ENCODE data around the gene ZNF785. TPM values are rescaled to one million over a fixed set of nuclear protein-coding genes. Genes with fewer than 3 reads are reported as not detected.

The ZNF785 gene
- polyA plus RNA-seq, 3 donors = 0.67 to 9.0 (median 1.1) TPM

DNA sequence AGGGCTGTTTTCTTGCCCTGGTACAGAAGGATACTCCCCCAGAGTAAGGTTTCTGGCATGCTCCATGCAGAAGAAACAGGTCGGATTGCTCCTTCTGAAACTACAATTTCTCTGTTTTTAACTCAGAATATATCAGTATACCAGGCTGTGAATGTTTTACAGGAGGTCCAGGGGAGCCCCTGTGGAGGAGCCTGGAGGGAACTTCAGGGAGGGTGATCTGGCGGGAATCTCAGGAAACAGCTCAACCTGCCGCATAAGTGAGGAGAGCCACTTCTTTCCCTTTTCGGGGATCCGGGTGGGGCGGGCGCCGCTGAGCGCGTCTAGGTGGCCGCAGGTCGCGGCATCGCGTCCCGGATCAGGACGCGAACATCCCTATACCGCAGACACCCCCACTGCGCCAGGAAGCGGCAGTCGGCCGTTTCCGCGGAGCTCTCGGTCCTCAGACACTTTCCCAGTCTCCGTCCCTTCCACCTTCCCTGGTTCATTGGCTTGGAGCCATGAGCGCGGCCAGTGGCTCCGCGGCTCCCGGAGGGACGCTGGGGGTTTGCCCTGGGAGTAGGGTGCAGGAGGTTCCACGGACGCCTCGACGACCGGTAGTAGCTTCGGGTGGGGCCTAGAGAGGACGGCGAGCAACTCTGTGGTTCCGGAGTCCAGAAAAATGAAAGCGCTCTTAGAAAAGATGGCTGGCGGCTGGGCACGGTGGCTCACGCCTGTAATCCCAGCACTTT lies 24.2 kb downstream of the ZNF785 start:
- H3K36me3 Mint-ChIP-seq = peaks cover 1 to 2% of the 10 kb centered on the region in 2 donors
- H3K4me2 ChIP-seq (replicated peaks; ENCODE audit: extremely low read depth, low read length, poor library complexity, severe bottlenecking) = peak overlapping the region; percentile 84
- peaks cover 18% of the 10 kb centered on the region for H3K79me2 ChIP-seq (ENCODE audit: insufficient read depth, low read length)
- H3K9me3 Mint-ChIP-seq = no peaks in the 10 kb centered on the region
- H3K27me3 Mint-ChIP-seq (ENCODE audit: low read depth in 3 of 3) = peaks cover 2 to 5% (median 5%) of the 10 kb centered on the region in 3 donors
- peak in 2 of 3 donors; percentile 26 to 40 for DNase-seq
- H3K27ac ChIP-seq (ENCODE audit: low read depth in 1 of 2, low read length in 2 of 2) = peak overlapping the region; percentile 71 to 85
- no peaks in the 10 kb centered on the region for H3K9me3 ChIP-seq (replicated peaks in 1 of 2; ENCODE audit: control insufficient read depth in 1 of 2, insufficient read depth in 1 of 2, low read length in 2 of 2)
- H3K4me3 ChIP-seq (replicated peaks in 1 of 3; ENCODE audit: low read depth in 2 of 3, low read length in 3 of 3) = peak overlapping the region; percentile 43 to 82 (median 58)
- peaks cover 47% of the 10 kb centered on the region for H3K4me1 Mint-ChIP-seq
- TF ChIP-seq, protein P1, sequence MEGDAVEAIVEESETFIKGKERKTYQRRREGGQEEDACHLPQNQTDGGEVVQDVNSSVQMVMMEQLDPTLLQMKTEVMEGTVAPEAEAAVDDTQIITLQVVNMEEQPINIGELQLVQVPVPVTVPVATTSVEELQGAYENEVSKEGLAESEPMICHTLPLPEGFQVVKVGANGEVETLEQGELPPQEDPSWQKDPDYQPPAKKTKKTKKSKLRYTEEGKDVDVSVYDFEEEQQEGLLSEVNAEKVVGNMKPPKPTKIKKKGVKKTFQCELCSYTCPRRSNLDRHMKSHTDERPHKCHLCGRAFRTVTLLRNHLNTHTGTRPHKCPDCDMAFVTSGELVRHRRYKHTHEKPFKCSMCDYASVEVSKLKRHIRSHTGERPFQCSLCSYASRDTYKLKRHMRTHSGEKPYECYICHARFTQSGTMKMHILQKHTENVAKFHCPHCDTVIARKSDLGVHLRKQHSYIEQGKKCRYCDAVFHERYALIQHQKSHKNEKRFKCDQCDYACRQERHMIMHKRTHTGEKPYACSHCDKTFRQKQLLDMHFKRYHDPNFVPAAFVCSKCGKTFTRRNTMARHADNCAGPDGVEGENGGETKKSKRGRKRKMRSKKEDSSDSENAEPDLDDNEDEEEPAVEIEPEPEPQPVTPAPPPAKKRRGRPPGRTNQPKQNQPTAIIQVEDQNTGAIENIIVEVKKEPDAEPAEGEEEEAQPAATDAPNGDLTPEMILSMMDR (IDR thresholded peaks at IDR 0.05) = no peak
- peak overlapping the region; percentile 94 for H2AFZ ChIP-seq (ENCODE audit: insufficient read depth, low read depth, low read length, poor library complexity, severe bottlenecking)
- H3K4me3 Mint-ChIP-seq = peak overlapping the region; percentile 94 to 97
- H3K9ac ChIP-seq (ENCODE audit: insufficient read depth, low read length, poor library complexity, severe bottlenecking) = peak overlapping the region; percentile 79
- no peaks in the 10 kb centered on the region for H3K27me3 ChIP-seq (ENCODE audit: control insufficient read depth in 2 of 2, insufficient read depth in 2 of 2, low read length in 2 of 2)
- peaks cover under 1% of the 10 kb centered on the region in 2 donors for H3K36me3 ChIP-seq (replicated peaks in 1 of 2; ENCODE audit: control insufficient read depth in 1 of 2, insufficient read depth in 2 of 2, low read length in 2 of 2)
- H4K20me1 ChIP-seq (ENCODE audit: insufficient read depth, low read length) = no peaks in the 10 kb centered on the region
- WGBS (ENCODE audit: insufficient coverage) = 3% methylated on average over 42 of the region's 46 CpGs
- peaks cover 43 to 50% of the 10 kb centered on the region in 2 donors for H3K4me1 ChIP-seq (ENCODE audit: control insufficient read depth in 1 of 2, insufficient read depth in 2 of 2, low read length in 2 of 2)
- intact Hi-C loops (cut with micrococcal nuclease) = no loop called here
- peak overlapping the region; percentile 91 to 96 (median 95) for H3K27ac Mint-ChIP-seq

DNA sequence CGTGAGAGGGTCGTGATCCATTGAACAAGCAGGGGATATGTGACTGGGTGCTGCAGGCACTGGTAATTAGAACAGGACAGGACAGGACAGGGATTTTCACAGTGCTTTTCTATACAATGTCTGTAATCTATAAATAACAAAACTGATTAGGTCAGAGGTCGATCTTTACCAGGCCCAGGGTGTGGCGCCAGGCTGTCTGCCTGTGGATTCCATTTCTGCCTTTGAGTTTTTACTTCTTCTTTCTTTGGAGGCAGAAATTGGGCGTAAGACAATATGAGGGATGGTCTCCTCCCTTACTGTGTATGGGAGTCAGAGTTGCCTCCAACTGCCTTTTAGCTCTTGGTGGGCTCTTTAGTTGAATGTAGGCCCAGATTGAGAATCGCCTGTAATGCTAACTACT lies 25.8 kb downstream of the ZNF785 start:
- peak overlapping the region; percentile 46 for H2AFZ ChIP-seq (ENCODE audit: insufficient read depth, low read depth, low read length, poor library complexity, severe bottlenecking)
- H3K36me3 Mint-ChIP-seq = peaks cover 9 to 15% of the 10 kb centered on the region in 2 donors
- TF ChIP-seq, protein P1 (IDR thresholded peaks at IDR 0.05) = no peak
- intact Hi-C loops (cut with micrococcal nuclease) = loop anchor here (2.0 to 10.0 kb wide), 4 partner anchors 13 to 55 kb away; partner anchors contain the start of genes ZNF689 (in 1 of the 2), ZNF747 (in 1 of the 2) and ZNF768 (in 1 of the 2)
- peak overlapping the region; percentile 8 for H3K4me2 ChIP-seq (replicated peaks; ENCODE audit: extremely low read depth, low read length, poor library complexity, severe bottlenecking)
- H3K27me3 ChIP-seq (ENCODE audit: control insufficient read depth in 2 of 2, insufficient read depth in 2 of 2, low read length in 2 of 2) = no peaks in the 10 kb centered on the region
- no peaks in the 10 kb centered on the region for H4K20me1 ChIP-seq (ENCODE audit: insufficient read depth, low read length)
- H3K4me1 Mint-ChIP-seq = peaks cover 48% of the 10 kb centered on the region
- H3K27me3 Mint-ChIP-seq (ENCODE audit: low read depth in 3 of 3) = peaks cover 0 to 5% (median 0%) of the 10 kb centered on the region in 3 donors
- no peaks in the 10 kb centered on the region for H3K9me3 Mint-ChIP-seq
- 0% methylated on average over 2 of the region's 6 CpGs for WGBS (ENCODE audit: insufficient coverage)
- H3K4me3 Mint-ChIP-seq = no peak overlapping the region
- peaks cover 43 to 50% of the 10 kb centered on the region in 2 donors for H3K4me1 ChIP-seq (ENCODE audit: control insufficient read depth in 1 of 2, insufficient read depth in 2 of 2, low read length in 2 of 2)
- H3K4me3 ChIP-seq (replicated peaks in 1 of 3; ENCODE audit: low read depth in 2 of 3, low read length in 3 of 3) = peak overlapping the region in 1 of 3 experiments; percentile 93
- peak overlapping the region; percentile 76 to 80 for H3K27ac ChIP-seq (ENCODE audit: low read depth in 1 of 2, low read length in 2 of 2)
- H3K9me3 ChIP-seq (replicated peaks in 1 of 2; ENCODE audit: control insufficient read depth in 1 of 2, insufficient read depth in 1 of 2, low read length in 2 of 2) = no peaks in the 10 kb centered on the region
- peak in 2 of 3 donors; percentile 43 to 53 for DNase-seq
- peaks cover 26% of the 10 kb centered on the region for H3K79me2 ChIP-seq (ENCODE audit: insufficient read depth, low read length)
- peak overlapping the region; percentile 92 to 98 (median 95) for H3K27ac Mint-ChIP-seq
- peaks cover 9 to 16% of the 10 kb centered on the region in 2 donors for H3K36me3 ChIP-seq (replicated peaks in 1 of 2; ENCODE audit: control insufficient read depth in 1 of 2, insufficient read depth in 2 of 2, low read length in 2 of 2)
- H3K9ac ChIP-seq (ENCODE audit: insufficient read depth, low read length, poor library complexity, severe bottlenecking) = no peak overlapping the region

Measured in CD14-positive monocyte (primary cell).